Measurements from ENCODE around the gene CDON.
"Not testable (repeated sequence)": the region's sequence is repeated elsewhere in the genome, so short reads cannot be mapped to it uniquely, and the experiment has no call there.

The CDON gene

GRCh38 chr11:125992893-125993292 lies 69.8 kb downstream of the CDON start:
- DNase-seq, result no peak

- no peak for DNase-seq
Observed at GRCh38 chr11:125990244-125990643, 72.4 kb downstream of the CDON start.

DNA sequence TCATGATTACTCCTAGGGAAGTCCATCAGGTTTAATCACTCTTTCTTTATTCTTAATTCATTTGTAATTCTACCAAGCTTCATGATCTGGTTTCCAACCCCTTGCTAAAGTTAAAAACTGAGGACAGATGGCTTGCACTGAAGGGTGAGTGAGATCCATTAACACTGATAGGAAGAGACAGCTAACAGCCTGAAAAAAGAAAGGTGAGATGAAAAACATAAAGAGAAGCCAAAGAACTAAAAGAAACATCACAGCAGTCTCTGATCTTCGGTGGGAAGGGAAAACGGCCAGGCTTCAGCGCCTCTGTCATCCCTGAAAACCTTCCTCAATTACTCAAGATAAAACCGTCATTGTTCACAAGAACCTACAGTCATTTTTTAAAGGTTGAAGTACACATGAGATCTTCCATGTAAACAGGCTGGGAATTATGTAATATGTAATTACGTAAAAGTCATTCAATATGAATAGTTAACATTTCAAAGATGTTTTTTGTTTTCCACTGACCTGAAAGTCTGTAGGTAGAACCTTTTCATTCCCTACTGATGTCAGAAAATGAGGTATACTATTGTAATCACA lies 75.5 kb downstream of the CDON start:
- DNase-seq, result no peak

- not testable (repeated sequence) for DNase-seq
Observed at GRCh38 chr11:125985956-125986355, 76.7 kb downstream of the CDON start.

- DNase-seq, result no peak
Observed at GRCh38 chr11:125982348-125982730, 80.3 kb downstream of the CDON start.

DNA sequence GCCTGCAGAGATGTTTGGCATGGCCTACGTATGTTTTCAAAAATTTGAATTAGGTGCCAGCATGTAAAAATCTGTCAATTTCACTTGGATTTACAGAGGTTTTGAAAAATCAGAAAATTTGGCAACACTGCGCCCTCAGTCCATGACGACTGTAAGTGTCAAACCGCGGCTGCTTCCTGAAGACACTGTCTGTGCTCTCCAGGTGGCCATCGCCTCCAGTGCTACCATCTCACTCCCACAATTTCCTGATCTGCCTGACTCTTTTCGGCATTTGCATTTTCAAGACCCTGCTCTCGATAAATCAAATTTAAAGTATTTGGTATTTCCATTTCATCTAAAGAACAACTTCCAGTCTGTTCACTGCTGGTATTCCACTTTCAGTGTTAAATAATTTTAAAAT lies 82.2 kb downstream of the CDON start:
- no peak for DNase-seq

GRCh38 chr11:125979511-125979910 lies 83.2 kb downstream of the CDON start:
- DNase-seq, result no peak

DNA sequence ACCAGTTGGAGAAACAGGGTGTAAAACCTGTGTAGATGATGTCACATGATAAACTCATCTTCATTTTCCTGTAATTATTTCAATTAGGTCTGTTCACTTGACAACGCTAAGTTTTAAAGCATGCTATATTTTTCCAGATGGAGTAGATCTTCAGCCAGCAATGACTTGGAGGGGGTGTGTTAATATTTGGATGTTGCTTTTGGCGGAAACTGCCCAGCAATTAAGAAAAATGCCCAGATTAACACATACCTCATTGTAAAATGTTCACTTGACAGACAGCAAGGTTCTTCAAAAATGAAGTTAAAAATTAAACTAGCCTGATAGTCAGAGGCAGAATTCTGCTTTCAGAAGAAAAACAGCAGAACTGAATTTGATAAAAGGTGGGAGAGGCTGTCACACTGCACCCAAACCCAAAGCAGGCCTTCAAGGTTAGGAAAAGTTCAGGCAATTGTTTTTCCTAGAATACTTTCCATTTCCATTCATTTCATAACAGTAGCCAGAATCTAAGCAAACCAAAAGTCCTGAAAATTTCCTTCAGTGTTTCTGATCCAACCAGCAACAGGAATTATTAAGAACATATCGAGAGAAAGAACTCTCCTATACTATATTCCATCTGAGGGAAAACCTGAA lies 83.8 kb downstream of the CDON start:
- DNase-seq, result no peak

DNA sequence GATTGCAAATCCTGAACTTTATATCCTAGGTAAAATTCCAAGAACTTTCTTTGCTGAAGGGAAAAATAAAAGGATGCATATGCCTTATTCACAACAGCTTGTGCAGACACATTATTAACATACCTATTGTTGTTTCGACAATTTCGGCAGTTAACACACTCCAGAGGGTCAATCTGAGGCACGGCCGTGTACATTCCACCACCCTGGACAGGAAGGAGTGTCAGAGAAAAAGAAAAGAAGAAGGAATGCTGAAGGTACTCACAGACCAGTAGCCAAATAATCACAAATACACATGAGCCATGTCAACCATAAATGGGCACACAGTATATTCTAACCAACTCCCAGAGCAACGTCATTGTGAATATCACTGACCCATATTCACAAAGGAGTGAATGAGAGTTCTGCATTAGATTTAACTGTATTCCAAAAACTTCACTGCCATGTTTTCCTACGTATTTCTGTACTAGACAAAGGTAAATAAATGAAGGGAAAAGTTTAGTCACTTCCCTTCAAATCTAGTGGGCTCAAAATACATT lies 84.4 kb downstream of the CDON start:
- DNase-seq, result no peak

DNA sequence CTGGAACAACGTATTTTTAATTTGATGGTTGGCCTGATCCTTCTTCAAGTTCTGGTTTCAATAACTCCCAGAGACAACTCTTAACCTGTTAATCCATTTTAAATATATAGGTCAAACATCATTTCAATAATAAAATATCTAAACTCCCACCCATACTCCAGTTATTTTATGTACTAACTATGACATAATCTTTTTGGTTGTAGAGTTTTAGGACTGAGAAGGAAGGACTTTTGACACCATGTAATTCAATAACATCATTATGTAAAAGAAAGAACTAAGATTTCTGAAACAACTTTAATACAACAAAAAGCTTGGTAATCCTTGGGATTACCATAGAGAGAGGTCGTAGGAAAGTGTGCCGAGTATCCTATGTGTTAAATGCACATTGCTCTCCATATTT lies 85.3 kb downstream of the CDON start:
- no peak for DNase-seq

- no peak for DNase-seq
Observed at GRCh38 chr11:125976156-125976555, 86.5 kb downstream of the CDON start.

- DNase-seq, result no peak
Observed at GRCh38 chr11:125975634-125976033, 87.0 kb downstream of the CDON start.

GRCh38 chr11:125974284-125974683 lies 88.4 kb downstream of the CDON start:
- DNase-seq, result no peak

DNA sequence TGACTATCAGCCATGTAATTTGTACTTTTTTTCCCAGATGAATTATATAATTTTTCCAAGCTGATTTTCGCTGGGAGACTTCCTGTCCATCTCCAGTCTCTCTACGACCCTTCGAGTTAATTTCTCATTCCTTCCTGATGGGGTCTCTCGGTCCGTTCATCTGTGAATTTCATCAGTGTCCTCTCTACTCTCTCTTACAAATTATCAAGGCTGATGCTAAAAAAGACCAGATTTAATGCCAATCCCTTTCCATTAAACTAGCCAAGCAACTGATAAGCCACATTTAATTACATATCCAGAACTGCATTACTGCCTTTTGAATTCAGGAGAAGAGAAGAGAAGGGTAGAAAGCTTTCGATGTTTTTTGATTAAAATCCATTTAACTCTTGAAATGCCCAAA lies 91.0 kb downstream of the CDON start:
- DNase-seq, result no peak

DNA sequence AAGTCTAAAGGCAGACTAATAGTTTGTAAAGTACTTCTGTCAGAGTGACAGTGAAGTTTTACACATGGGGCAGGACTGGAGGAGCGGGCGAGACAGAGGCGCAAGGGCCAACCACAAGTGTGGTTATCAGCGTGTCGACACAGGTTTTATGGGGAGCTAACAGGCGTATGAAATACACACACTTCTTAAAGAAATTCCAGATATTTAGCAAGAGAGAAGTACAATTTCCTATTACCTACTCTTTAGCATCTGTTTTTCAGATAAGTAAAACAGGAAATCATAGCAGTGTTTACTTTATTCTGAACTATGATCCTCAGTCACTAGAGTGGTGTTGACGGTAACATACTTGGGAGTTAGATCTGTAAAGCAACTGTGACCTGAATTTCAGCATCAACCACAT lies 94.3 kb downstream of the CDON start:
- no peak for DNase-seq

- no peak for DNase-seq
Observed at GRCh38 chr11:125967515-125967914, 95.2 kb downstream of the CDON start.

DNA sequence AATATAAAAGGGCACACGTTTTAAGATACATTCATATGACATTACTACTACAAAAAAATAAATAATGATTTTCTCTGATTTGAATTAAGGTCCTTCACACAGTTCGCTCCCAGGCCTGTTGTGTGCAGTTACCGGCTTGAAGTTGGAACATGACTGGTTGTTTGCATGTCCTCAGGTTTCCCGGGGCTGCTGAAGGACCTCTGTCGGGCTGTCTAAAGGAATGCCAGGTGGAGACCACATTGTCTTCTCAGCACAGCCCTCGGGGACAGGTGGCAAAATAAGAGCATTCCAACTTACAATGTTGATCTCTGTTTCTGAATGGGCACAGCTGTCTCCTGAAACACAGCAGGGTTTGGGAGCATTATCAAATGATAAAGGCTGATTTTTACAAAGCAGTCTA lies 101.9 kb downstream of the CDON start:
- no peak for DNase-seq

GRCh38 chr11:125959931-125960330 lies 102.7 kb downstream of the CDON start:
- DNase-seq, result no peak

DNA sequence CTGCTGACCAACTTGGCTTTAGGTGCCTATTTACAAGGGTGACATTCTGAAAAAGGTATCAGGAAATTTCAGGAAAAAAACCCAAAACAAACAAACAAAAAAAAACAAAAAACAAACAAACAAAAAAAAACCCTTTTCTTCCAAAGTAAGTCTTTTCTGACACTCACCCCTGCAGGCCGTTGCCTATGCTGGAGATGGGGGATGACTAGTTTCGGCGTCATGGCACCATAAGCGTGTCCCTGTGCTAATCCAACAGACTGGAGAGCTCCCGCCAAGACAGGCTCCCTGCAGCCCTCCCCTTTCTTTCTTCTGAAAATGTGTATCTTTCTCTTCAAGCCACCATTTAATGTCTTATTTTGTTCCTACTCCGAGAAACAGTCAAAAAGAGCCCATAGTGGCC lies 103.2 kb downstream of the CDON start:
- no peak for DNase-seq

DNA sequence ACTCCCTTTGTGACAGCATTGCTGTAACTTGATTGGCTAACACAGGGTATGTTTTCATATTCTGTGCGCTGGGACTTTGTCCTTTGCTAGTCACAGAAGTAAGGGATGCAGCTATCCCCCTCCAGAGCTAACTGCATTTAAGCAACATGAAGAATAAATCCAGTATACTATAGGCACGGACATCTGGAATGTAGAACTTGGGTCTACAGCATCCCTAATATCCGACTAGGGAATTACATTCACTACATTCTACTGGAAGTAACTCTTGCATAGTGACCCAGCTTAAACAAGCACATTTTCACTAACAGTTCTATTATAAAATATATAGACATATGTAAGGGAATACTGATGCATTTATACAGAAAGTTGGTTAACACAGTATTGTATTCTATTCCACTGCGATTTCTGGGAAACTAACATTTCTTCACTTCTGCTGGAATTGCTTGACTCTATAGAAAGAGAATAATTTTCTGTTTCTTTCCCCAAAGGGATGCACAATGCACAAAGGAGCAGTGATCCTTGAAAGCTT lies 103.7 kb downstream of the CDON start:
- DNase-seq, result no peak

DNA sequence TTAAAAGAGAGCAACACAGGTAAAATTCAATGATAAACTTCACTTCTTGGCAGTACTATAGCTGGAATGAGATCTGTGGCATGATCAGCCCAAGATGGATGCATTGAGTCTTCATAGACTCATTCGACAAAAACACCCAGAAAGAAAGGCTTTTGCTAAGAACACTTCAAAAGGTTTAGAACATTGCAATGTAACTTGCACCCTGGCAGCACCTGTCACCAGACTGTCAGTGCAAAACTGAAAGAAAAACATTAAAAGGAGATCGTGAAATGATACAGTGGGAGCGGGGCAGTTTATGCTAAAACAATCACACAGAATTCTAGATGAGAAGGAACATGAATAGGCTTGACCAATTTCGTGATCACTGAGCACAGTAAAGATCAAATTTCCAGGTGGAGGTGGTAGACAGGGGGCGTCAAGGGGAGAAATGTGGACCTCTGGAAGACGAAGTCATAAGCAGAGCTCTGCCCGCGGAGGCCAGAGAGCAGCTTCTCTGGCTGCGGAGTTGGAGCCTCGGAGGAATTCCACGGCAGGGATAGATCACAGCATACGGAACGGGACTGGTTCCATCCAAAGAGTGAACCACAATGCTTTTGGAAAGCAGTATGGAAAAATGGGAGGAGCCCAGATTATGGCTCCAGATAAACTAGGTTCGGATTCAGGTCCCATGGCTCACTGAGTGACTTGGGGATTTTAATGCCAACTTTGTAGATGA lies 104.9 kb downstream of the CDON start:
- no peak for DNase-seq

DNA sequence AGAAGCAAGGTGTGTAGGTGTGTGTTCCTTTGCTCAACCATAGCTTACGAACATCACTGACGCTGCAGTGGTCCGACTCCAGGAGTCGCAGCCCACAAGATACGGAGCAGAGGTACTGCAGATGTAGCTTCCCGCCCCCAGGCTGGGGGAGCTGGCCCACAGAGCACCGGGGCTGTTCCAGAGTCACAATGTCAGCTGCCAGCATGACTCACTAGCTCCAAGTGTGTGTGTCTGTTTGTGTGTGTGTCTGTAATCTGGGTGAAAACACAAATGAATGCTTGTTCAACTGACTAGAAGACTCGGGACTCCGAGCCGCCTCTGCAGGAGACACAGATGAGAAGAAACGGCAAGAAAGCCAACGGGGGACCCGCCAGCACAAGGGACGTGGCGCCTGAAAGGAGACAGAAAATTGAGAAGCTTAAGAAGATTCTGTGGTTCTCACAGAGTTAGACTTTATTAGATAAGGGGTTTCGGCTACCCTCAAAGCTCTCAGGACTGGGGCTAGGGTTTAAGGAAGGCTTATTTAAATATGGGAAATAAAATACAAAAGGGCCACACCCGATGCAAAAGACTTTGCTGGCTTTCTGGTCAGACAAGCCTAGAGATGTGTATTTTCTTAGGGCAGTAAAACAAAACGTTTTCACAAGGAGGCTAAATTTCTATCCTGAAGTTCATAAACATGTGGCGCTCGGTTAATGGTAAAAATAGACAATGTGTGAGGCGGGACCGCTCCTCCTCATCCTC lies 106.1 kb downstream of the CDON start:
- no peak for DNase-seq

- no peak for DNase-seq
Observed at GRCh38 chr11:125955856-125956255, 106.8 kb downstream of the CDON start.

Data from activated gamma-delta T cell treated with Interleukin-2 at 50 U/mL for 16 hours (primary cell).